MCF 10A (cell line): ENCODE results near the gene CCDC88B. TPM values are rescaled to one million over a fixed set of nuclear protein-coding genes. Genes with fewer than 3 reads are reported as not detected.

Experiments used
- BruUV-seq: library from RNA; stranded (reverse); fragments of 400-500 nt; replicated peaks from 2 replicates; lab custom pipeline; 2021; lab: Mats Ljungman, UMichigan
- CTCF ChIA-PET: fragments of 300-600 bp; sonication (Branson Sonifier 250); formaldehyde crosslinking; extraction: SDS; loops from one replicate; lab custom pipeline; 2021; ENCODE audit warnings: antibody characterized with exemption, inconsistent platforms; lab: Yijun Ruan, JAX
- POLR2A ChIA-PET: fragments of 300-600, 350-650 bp; sonication (Branson Sonifier 250); formaldehyde crosslinking; extraction: SDS; loops from one replicate; lab custom pipeline; 2020; ENCODE audit warnings: antibody characterized with exemption, inconsistent platforms; lab: Yijun Ruan, JAX
- DNase-seq: peaks from one replicate; pipeline ENCODE4 v3.0.0-alpha.2; 2018; ENCODE audit not compliant: unreplicated experiment
- H3K27ac Mint-ChIP-seq: one replicate; pipeline ENCODE4 v1.8.0; 2022; ENCODE audit warnings: mild to moderate bottlenecking, low read depth, mixed read lengths; ENCODE audit not compliant: unreplicated experiment
- H3K27me3 Mint-ChIP-seq: one replicate; pipeline ENCODE4 v1.8.0; 2022; ENCODE audit warnings: mixed read lengths; ENCODE audit not compliant: insufficient read depth, unreplicated experiment
- H3K36me3 Mint-ChIP-seq: one replicate; pipeline ENCODE4 v1.8.0; 2022; ENCODE audit warnings: mild to moderate bottlenecking, moderate library complexity, mixed read lengths; ENCODE audit not compliant: insufficient read depth, unreplicated experiment
- H3K4me1 Mint-ChIP-seq: one replicate; pipeline ENCODE4 v1.8.0; 2022; ENCODE audit warnings: mixed read lengths; ENCODE audit not compliant: insufficient read depth, unreplicated experiment
- H3K4me3 Mint-ChIP-seq: one replicate; pipeline ENCODE4 v1.8.0; 2022; ENCODE audit warnings: mild to moderate bottlenecking, moderate library complexity, mixed read lengths; ENCODE audit not compliant: unreplicated experiment
- H3K9me3 Mint-ChIP-seq: one replicate; pipeline ENCODE4 v1.8.0; 2022; ENCODE audit warnings: mixed read lengths; ENCODE audit not compliant: unreplicated experiment
- CTCF ChIP-seq: fragments of 200-600 bp; IDR thresholded peaks from one replicate; pipeline ENCODE4 v1.8.0; 2022; ENCODE audit warnings: antibody characterized with exemption, mild to moderate bottlenecking; ENCODE audit not compliant: unreplicated experiment
- intact Hi-C: fragments of 100-400 bp; cut with micrococcal nuclease; formaldehyde crosslinking; loops from 2 replicates; pipeline ENCODE4 v1.14.1; 2022
- total RNA-seq: library from RNA; stranded (reverse); gene quantifications from 2 replicates; pipeline ENCODE4 v1.2.3, GENCODE V29; 2022

The CCDC88B gene
- total RNA-seq, 1 experiment from 2014 or later: 4.2 TPM

- ChIA-PET POLR2A (interaction anchor here (0.5 to 2.5 kb wide), 6 partner anchors 9 to 83 kb away, joined by 3 to 21 read pairs (median 3); partner anchors contain the start of genes PRDX5 and TRMT112), CTCF (interaction anchor here (0.5 to 8.8 kb wide), 11 partner anchors 9 to 303 kb away, joined by 3 to 148 read pairs (median 5); partner anchors contain the start of genes CCDC88B, PRDX5 and TRMT112)
- Mint-ChIP-seq H3K9me3 (no peaks in the 10 kb centered on the region), H3K36me3 (no peaks in the 10 kb centered on the region), H3K27me3 (no peaks in the 10 kb centered on the region), H3K4me1 (peaks cover 22% of the 10 kb centered on the region), H3K4me3 (no peak overlapping the region), H3K27ac (no peak overlapping the region)
- intact Hi-C loops: no loop called here
- no peak for TF ChIP-seq CTCF
- no peak for DNase-seq
- BruUV-seq: no TSS peak
Measured at GRCh38 chr11:64352995-64353714, 13.2 kb downstream of the CCDC88B start.

- no TSS peak for BruUV-seq
- Mint-ChIP-seq H3K9me3 (no peaks in the 10 kb centered on the region), H3K27me3 (no peaks in the 10 kb centered on the region), H3K36me3 (no peaks in the 10 kb centered on the region), H3K27ac (no peak overlapping the region), H3K4me3 (no peak overlapping the region), H3K4me1 (peaks cover 24% of the 10 kb centered on the region)
- ChIA-PET POLR2A (interaction anchor here (0.5 to 3.1 kb wide), 6 partner anchors 10 to 84 kb away, joined by 3 to 65 read pairs (median 14); partner anchors contain the start of genes PRDX5 and TRMT112), CTCF (interaction anchor here (0.5 to 8.8 kb wide), 25 partner anchors 8 to 302 kb away, joined by 3 to 148 read pairs (median 5); partner anchors contain the start of genes BAD, CCDC88B, PLCB3 and PRDX5)
- intact Hi-C loops: loop anchor here (2.0 kb wide), 1 partner anchor 49 kb away; the partner anchor contains the start of gene ESRRA
- TF ChIP-seq CTCF: no peak
- DNase-seq: no peak
Measured at GRCh38 chr11:64353715-64354506, 13.9 kb downstream of the CCDC88B start.

- H3K27ac Mint-ChIP-seq: peak overlapping the region; percentile 81
- H3K4me1 Mint-ChIP-seq: peaks cover 34% of the 10 kb centered on the region
- ChIA-PET CTCF (interaction anchor here (0.5 to 8.8 kb wide), 37 partner anchors 9 to 1754 kb away, joined by 3 to 148 read pairs (median 4); partner anchors contain the start of genes BAD, CCDC88B, MTA2 and PLCB3), POLR2A (interaction anchor here (0.6 to 3.1 kb wide), 18 partner anchors 9 to 188 kb away, joined by 3 to 65 read pairs (median 6); partner anchors contain the start of genes PRDX5 and TRMT112)
- intact Hi-C loops: loop anchor here (1.0 to 5.0 kb wide), 4 partner anchors 38 to 297 kb away; partner anchors contain the start of genes ESRRA, PLCB3 and TRMT112
- peak overlapping the region; percentile 58 for H3K4me3 Mint-ChIP-seq
- peak; percentile 81 for DNase-seq
- H3K36me3 Mint-ChIP-seq: peaks cover 4% of the 10 kb centered on the region
- BruUV-seq: no TSS peak
- H3K27me3 Mint-ChIP-seq: no peaks in the 10 kb centered on the region
- peak; percentile 74 for TF ChIP-seq CTCF
- H3K9me3 Mint-ChIP-seq: no peaks in the 10 kb centered on the region
Measured at GRCh38 chr11:64355078-64355940, 15.3 kb downstream of the CCDC88B start.
